Upper lobe of right lung (tissue), 1 donor: ENCODE results near the gene SLC15A3. TPM values are rescaled to one million over a fixed set of nuclear protein-coding genes. Genes with fewer than 3 reads are reported as not detected.
A peak's percentile ranks its signal among the peaks of the same experiment; 100 is the strongest.

Experiments
- ATAC-seq: fragments of 200-7000 bp; cut with Tn5 transposase; one replicate; pipeline ENCODE4 v1.9.1; 2020; ENCODE audit warnings: mild to moderate bottlenecking, moderate library complexity
- DNase-seq: peaks from one replicate; pipeline ENCODE4 v3.0.0-alpha.2; 2020
- H3K27ac ChIP-seq: fragments of 200-600 bp; one replicate; pipeline ENCODE4 v1.8.0; 2022
- H3K27me3 ChIP-seq: fragments of 200-600 bp; one replicate; pipeline ENCODE4 v1.8.0; 2022; ENCODE audit warnings: mild to moderate bottlenecking
- H3K36me3 ChIP-seq: fragments of 200-600 bp; one replicate; pipeline ENCODE4 v1.8.0; 2022
- H3K4me1 ChIP-seq: fragments of 200-600 bp; one replicate; pipeline ENCODE4 v1.8.0; 2022
- H3K4me3 ChIP-seq: fragments of 200-600 bp; one replicate; pipeline ENCODE4 v1.8.0; 2022; ENCODE audit warnings: mild to moderate bottlenecking
- H3K9me3 ChIP-seq: fragments of 200-600 bp; one replicate; pipeline ENCODE4 v1.8.0; 2022
- intact Hi-C: fragments of 100-400 bp; cut with DNase I; formaldehyde crosslinking; loops from one replicate; pipeline ENCODE4 v1.11.0; 2022
- total RNA-seq: library from RNA; stranded (reverse); fragmentation: NEBNext Ultra II Directional; extraction: Animal tissue kit (Norgen Biotek cat#: 25700); gene quantifications from one replicate; pipeline ENCODE4 v1.2.1, GENCODE V29; 2021
- TF ChIP-seq, protein P1 (sequence below): fragments of 200-600 bp; IDR thresholded peaks from one replicate; pipeline ENCODE4 v1.8.0; 2022; ENCODE audit warnings: antibody characterized with exemption
- donor health status: DM: no; HTN: yes; CAD: no; lungs with severe emphysema.

SLC15A3 gene
- total RNA-seq, 1 donor from 2014 or later = 139 TPM

DNA sequence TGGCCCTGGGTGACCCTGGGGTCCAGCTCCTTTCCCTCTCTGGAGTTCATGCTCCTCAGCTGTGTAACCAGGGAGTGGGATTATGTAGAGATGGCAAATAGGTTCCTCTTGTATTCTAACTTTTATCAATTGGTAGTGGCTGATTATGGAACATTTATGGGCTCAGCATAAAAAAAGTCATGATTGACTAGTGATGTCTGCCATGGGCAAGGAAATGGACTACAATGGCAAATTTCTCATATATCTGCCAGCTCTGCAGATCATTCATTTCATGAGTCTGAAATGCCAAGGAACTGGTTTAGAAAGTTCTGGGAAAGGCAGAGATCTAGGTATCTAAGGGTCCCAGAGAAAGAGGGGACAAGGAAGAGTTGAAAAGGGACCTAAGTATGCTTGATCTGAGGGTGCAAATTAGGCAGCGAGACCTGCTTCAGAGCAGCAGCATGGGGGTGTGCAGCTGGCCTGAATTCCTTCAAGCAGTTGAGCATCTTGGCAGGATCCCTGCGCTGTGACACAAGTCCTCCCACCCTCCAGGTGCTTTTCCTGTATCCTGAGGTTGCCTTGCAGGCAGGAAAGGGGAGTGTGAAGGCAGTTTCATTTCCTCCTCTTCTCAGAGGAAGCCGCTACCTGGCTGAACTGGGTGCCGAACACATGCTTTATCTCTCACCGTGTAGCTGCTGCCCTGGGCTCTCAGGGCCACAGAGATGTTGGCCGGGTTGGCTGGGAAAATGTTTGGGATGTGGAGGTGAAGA is 10.4 kb downstream of the SLC15A3 start:
- H3K27ac ChIP-seq = no peak overlapping the region
- intact Hi-C loops = no loop called here
- H3K4me1 ChIP-seq = peaks cover 17% of the 10 kb centered on the region
- TF ChIP-seq, protein P1, sequence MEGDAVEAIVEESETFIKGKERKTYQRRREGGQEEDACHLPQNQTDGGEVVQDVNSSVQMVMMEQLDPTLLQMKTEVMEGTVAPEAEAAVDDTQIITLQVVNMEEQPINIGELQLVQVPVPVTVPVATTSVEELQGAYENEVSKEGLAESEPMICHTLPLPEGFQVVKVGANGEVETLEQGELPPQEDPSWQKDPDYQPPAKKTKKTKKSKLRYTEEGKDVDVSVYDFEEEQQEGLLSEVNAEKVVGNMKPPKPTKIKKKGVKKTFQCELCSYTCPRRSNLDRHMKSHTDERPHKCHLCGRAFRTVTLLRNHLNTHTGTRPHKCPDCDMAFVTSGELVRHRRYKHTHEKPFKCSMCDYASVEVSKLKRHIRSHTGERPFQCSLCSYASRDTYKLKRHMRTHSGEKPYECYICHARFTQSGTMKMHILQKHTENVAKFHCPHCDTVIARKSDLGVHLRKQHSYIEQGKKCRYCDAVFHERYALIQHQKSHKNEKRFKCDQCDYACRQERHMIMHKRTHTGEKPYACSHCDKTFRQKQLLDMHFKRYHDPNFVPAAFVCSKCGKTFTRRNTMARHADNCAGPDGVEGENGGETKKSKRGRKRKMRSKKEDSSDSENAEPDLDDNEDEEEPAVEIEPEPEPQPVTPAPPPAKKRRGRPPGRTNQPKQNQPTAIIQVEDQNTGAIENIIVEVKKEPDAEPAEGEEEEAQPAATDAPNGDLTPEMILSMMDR = no peak
- no peaks in the 10 kb centered on the region for H3K27me3 ChIP-seq
- H3K4me3 ChIP-seq = no peak overlapping the region
- H3K9me3 ChIP-seq = no peaks in the 10 kb centered on the region
- ATAC-seq (no peak), DNase-seq (no peak)
- H3K36me3 ChIP-seq = peaks cover 51% of the 10 kb centered on the region

DNA sequence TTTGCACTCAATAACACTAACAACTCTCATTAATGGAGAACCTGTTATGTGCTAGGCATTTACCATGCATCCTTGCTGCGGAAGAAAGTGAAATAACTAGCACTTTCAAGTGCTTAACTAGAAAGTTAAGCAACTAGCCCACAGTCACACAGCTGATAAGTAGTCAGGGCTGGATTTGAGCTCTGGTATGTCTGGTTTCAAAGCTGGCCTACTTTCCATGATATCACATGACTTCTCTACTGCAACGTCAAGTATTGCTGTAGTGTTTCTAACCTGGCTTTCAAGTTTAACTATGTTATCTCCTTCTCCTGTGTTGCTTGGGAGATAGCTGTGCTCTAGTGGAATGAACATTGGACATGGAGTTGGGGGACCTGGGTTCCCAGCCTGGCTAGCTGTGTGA is 12.1 kb downstream of the SLC15A3 start:
- Histone ChIP-seq H3K4me1 (peaks cover 17% of the 10 kb centered on the region), H3K27me3 (no peaks in the 10 kb centered on the region), H3K36me3 (peaks cover 39% of the 10 kb centered on the region), H3K27ac (peak overlapping the region; percentile 20), H3K4me3 (no peak overlapping the region), H3K9me3 (no peaks in the 10 kb centered on the region)
- ATAC-seq (peak; percentile 63), DNase-seq (no peak)
- TF ChIP-seq, protein P1 = no peak
- intact Hi-C loops = no loop called here

DNA sequence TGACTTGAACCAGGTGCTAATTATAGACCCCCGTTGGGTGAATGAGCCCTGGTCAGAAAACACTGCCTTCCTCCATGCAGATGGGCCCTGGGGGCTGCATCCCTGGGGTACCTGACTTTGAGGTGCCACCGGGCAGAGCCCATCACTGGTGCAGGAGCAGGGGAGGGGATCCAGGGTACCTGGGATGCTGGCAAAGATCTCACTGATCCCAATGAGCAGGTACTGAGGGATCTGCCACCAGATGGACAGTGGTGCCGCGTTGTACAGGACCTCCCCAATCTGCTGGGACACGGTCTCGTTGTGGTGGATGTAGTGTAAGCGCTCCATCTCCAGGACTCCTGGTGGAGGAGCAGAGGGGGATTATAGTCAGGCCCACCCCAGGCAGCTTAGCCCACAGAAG is 12.7 kb downstream of the SLC15A3 start:
- ATAC-seq (no peak), DNase-seq (peak; percentile 40)
- intact Hi-C loops = no loop called here
- TF ChIP-seq, protein P1 = no peak
- Histone ChIP-seq H3K27me3 (no peaks in the 10 kb centered on the region), H3K27ac (no peak overlapping the region), H3K4me1 (peaks cover 17% of the 10 kb centered on the region), H3K4me3 (no peak overlapping the region), H3K9me3 (no peaks in the 10 kb centered on the region), H3K36me3 (peaks cover 39% of the 10 kb centered on the region)

DNA sequence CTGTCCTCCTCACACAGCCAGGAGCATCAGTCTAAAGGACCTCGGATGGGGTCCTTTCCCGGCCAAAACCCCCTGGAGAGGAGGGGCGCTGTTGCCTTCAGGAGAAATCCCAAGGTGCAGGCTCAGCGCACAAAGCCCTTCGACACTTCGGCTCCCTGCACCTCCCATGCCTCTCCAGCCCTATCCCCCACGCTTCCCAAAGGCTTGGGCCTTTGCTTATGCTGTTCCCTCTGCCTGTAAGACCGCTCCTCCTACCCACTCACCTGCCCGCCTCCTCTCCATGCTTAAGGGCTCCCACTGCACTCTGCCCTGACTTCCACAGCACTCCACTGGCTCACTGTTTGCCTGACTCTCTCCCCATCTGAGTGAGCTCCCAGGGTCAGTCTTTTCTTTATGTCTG is 13.5 kb downstream of the SLC15A3 start:
- TF ChIP-seq, protein P1 = no peak
- no peaks in the 10 kb centered on the region for H3K9me3 ChIP-seq
- no peak overlapping the region for H3K27ac ChIP-seq
- intact Hi-C loops = no loop called here
- H3K4me1 ChIP-seq = peaks cover 14% of the 10 kb centered on the region
- no peak for ATAC-seq
- H3K27me3 ChIP-seq = no peaks in the 10 kb centered on the region
- H3K36me3 ChIP-seq = peaks cover 39% of the 10 kb centered on the region
- peak; percentile 46 for DNase-seq
- no peak overlapping the region for H3K4me3 ChIP-seq

DNA sequence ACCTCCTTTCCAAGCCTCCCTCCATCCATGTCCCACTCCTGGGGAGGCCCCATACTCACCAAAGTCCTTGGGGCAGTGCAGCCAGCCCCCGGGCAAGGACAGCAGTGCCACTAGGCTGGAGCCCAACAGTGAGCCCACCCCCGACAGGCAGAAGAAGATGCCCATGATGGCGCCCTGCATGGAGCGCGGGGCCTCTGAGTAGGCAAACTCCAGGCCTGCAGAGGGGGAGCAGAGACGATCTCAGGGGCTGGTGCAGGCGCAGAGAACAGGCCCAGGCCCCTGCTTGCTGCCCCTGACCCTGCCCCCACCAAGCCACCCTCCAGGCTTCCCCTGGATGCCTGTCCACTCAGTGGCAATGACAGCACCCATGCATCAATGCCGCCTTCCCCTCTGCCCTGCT is 14.2 kb downstream of the SLC15A3 start:
- DNase-seq (peak; percentile 56), ATAC-seq (no peak)
- intact Hi-C loops = no loop called here
- peaks cover 12% of the 10 kb centered on the region for H3K4me1 ChIP-seq
- peak overlapping the region; percentile 63 for H3K27ac ChIP-seq
- H3K36me3 ChIP-seq = peaks cover 39% of the 10 kb centered on the region
- H3K4me3 ChIP-seq = no peak overlapping the region
- TF ChIP-seq, protein P1 = no peak
- no peaks in the 10 kb centered on the region for H3K9me3 ChIP-seq
- no peaks in the 10 kb centered on the region for H3K27me3 ChIP-seq
